H1 (cell line): ENCODE data around the gene RBMXL2. TPM values are rescaled to one million over a fixed set of nuclear protein-coding genes. Genes with fewer than 3 reads are reported as not detected.

ENCODE experiments used
- CTCF ChIA-PET: fragments of 300-600 bp; sonication (Branson Sonifier 250); formaldehyde crosslinking; loops from one replicate; lab custom pipeline; 2021; ENCODE audit not compliant: partially characterized antibody; lab: Charles Lee
- POLR2A ChIA-PET: fragments of 300-600 bp; sonication (Branson Sonifier 250); formaldehyde crosslinking; loops from one replicate; lab custom pipeline; 2021; ENCODE audit warnings: inconsistent platforms; ENCODE audit not compliant: partially characterized antibody; lab: Charles Lee
- DNase-seq, 2 experiments: peaks; one replicate each; pipeline versions ENCODE4 v3.0.0 to v3.0.0-alpha.2; 2010 to 2022; ENCODE audit warnings: low spot score in 2 of 2, low read depth in 1 of 2, mixed read lengths in 1 of 2
- FAIRE-seq: peaks from 2 replicates; lab custom pipeline; 2011; peaks lifted over from hg19 to GRCh38; lab: Jason Lieb, UNC
- H2AFZ ChIP-seq: 2 replicates; pipeline ENCODE4 v1.8.1; 2012; ENCODE audit warnings: low read length, inconsistent platforms
- H2AK5ac ChIP-seq: 2 replicates; pipeline ENCODE4 v1.6.1; 2013; ENCODE audit warnings: low read depth, low read length
- H2BK120ac ChIP-seq: replicated peaks from 2 replicates; pipeline ENCODE3; 2013; ENCODE audit warnings: low read depth, low read length, inconsistent platforms
- H2BK12ac ChIP-seq: 2 replicates; pipeline ENCODE4 v1.6.1; 2013; ENCODE audit warnings: low read depth, low read length
- H2BK15ac ChIP-seq: 2 replicates; pipeline ENCODE4 v1.6.1; 2013; ENCODE audit warnings: low read length
- H2BK20ac ChIP-seq: 2 replicates; pipeline ENCODE4 v1.6.1; 2013; ENCODE audit warnings: low read length
- H2BK5ac ChIP-seq: 2 replicates; pipeline ENCODE4 v1.6.1; 2013; ENCODE audit warnings: low read depth, low read length
- H3K14ac ChIP-seq: 2 replicates; pipeline ENCODE4 v1.6.1; 2013; ENCODE audit warnings: inconsistent platforms; ENCODE audit not compliant: insufficient read length
- H3K18ac ChIP-seq: 2 replicates; pipeline ENCODE4 v1.6.1; 2013; ENCODE audit warnings: low read length; ENCODE audit errors: extremely low read depth
- H3K23ac ChIP-seq: 2 replicates; pipeline ENCODE4 v1.6.1; 2013; ENCODE audit warnings: inconsistent platforms; ENCODE audit not compliant: insufficient read length
- H3K23me2 ChIP-seq: 2 replicates; pipeline ENCODE4 v1.6.1; 2013; ENCODE audit warnings: low read depth, low read length
- H3K27ac ChIP-seq: 2 replicates; pipeline ENCODE4 v1.6.1; 2011; ENCODE audit warnings: low read depth, low read length, inconsistent platforms
- H3K27me3 ChIP-seq, 4 experiments: replicated peaks in 1 of 4; 1 replicate in 1 of 4; 2 replicates in 3 of 4; pipeline versions ENCODE4 v1.6.1 to v1.8.1; 2011 to 2013; ENCODE audit warnings: low read length in 3 of 4, mild to moderate bottlenecking in 3 of 4, inconsistent platforms in 2 of 4, mixed read lengths in 2 of 4, moderate library complexity in 1 of 4; ENCODE audit not compliant: control insufficient read depth in 3 of 4, insufficient read depth in 3 of 4; ENCODE audit errors: extremely low read depth in 1 of 4
- H3K36me3 ChIP-seq, 4 experiments: 2 replicates each; pipeline versions ENCODE4 v1.6.1 to v1.8.1; 2011 to 2013; ENCODE audit warnings: mild to moderate bottlenecking in 4 of 4, low read length in 3 of 4, moderate library complexity in 2 of 4, control low read depth in 1 of 4, inconsistent platforms in 1 of 4; ENCODE audit not compliant: insufficient read depth in 4 of 4, control insufficient read depth in 2 of 4
- H3K4ac ChIP-seq: replicated peaks from 2 replicates; pipeline ENCODE3; 2013; ENCODE audit warnings: low read length, low read depth, mixed read lengths, inconsistent platforms; ENCODE audit not compliant: insufficient read length
- H3K4me1 ChIP-seq, 4 experiments: replicated peaks in 1 of 4; 1 replicate in 1 of 4; 2 replicates in 3 of 4; pipeline versions ENCODE4 v1.6.1 to v1.8.1; 2011 to 2013; ENCODE audit warnings: low read length in 3 of 4, inconsistent platforms in 2 of 4, mixed read lengths in 1 of 4; ENCODE audit not compliant: insufficient read depth in 4 of 4, control insufficient read depth in 3 of 4
- H3K4me2 ChIP-seq, 2 experiments: 2 replicates each; pipeline versions ENCODE4 v1.6.1 to v1.8.1; 2011 to 2013; ENCODE audit warnings: low read depth in 2 of 2, low read length in 2 of 2, control low read depth in 1 of 2, inconsistent platforms in 1 of 2, mild to moderate bottlenecking in 1 of 2; ENCODE audit not compliant: insufficient read depth in 1 of 2
- H3K4me3 ChIP-seq, 4 experiments: fragments of 200-600, 300-600 bp in 1 of 4; sonication (generic), shearing (Covaris generic), sonication (Bioruptor Twin) in 1 of 4; 2 replicates each; pipeline versions ENCODE4 v1.5.1 to v1.8.1; 2011 to 2016; ENCODE audit warnings: low read length in 4 of 4, low read depth in 3 of 4, control low read depth in 2 of 4, inconsistent platforms in 2 of 4, mild to moderate bottlenecking in 2 of 4, mixed read lengths in 1 of 4, moderate library complexity in 1 of 4; ENCODE audit not compliant: insufficient read depth in 2 of 4; ENCODE audit errors: extremely low read depth in 1 of 4
- H3K56ac ChIP-seq: replicated peaks from 2 replicates; pipeline ENCODE3; 2013; ENCODE audit warnings: low read depth, mild to moderate bottlenecking, mixed read lengths, low read length, inconsistent platforms; ENCODE audit not compliant: insufficient read length
- H3K79me1 ChIP-seq: 2 replicates; pipeline ENCODE4 v1.6.1; 2013; ENCODE audit warnings: low read depth, low read length, control low read depth
- H3K79me2 ChIP-seq, 2 experiments: 2 replicates each; pipeline versions ENCODE4 v1.6.1 to v1.8.1; 2012 to 2013; ENCODE audit warnings: low read length in 2 of 2, mild to moderate bottlenecking in 2 of 2, inconsistent platforms in 1 of 2; ENCODE audit not compliant: insufficient read depth in 2 of 2, control insufficient read depth in 1 of 2
- H3K9ac ChIP-seq, 4 experiments: replicated peaks in 1 of 4; 1 replicate in 1 of 4; 2 replicates in 3 of 4; pipeline versions ENCODE4 v1.6.1 to v1.8.1; 2011 to 2013; ENCODE audit warnings: low read depth in 3 of 4, low read length in 3 of 4, control low read depth in 2 of 4, mild to moderate bottlenecking in 2 of 4, moderate library complexity in 2 of 4, inconsistent platforms in 1 of 4; ENCODE audit errors: extremely low read depth in 1 of 4
- H3K9me3 ChIP-seq, 2 experiments: 2 replicates each; pipeline versions ENCODE4 v1.6.1 to v1.8.1; 2012 to 2013; ENCODE audit warnings: mild to moderate bottlenecking in 2 of 2, moderate library complexity in 2 of 2, control low read depth in 1 of 2, inconsistent platforms in 1 of 2, low read depth in 1 of 2, low read length in 1 of 2, mixed read lengths in 1 of 2; ENCODE audit not compliant: insufficient read depth in 2 of 2
- H4K20me1 ChIP-seq, 2 experiments: replicated peaks in 1 of 2; 2 replicates each; pipeline versions ENCODE3 to v1.8.1; 2011 to 2013; ENCODE audit warnings: inconsistent platforms in 2 of 2, low read length in 2 of 2, mild to moderate bottlenecking in 1 of 2; ENCODE audit not compliant: insufficient read depth in 2 of 2, control insufficient read depth in 1 of 2
- H4K5ac ChIP-seq: 2 replicates; pipeline ENCODE4 v1.6.1; 2013; ENCODE audit warnings: low read length, low read depth, mixed read lengths, inconsistent platforms; ENCODE audit not compliant: insufficient read length
- H4K8ac ChIP-seq: 2 replicates; pipeline ENCODE4 v1.8.0; 2013; ENCODE audit warnings: mild to moderate bottlenecking, moderate library complexity, low read length, inconsistent platforms; ENCODE audit not compliant: insufficient read depth; ENCODE audit errors: extremely low read depth
- H4K91ac ChIP-seq: replicated peaks from 2 replicates; pipeline ENCODE3; 2013; ENCODE audit warnings: low read length, mixed read lengths, inconsistent platforms; ENCODE audit not compliant: insufficient read length
- BRCA1 ChIP-seq: IDR thresholded peaks from 2 replicates; pipeline ENCODE4 v1.6.1; 2012; ENCODE audit warnings: low read depth, low read length, improper control_type of control experiment
- HDAC2 ChIP-seq, 2 experiments: fragments of 300-600 bp in 1 of 2; sonication (generic) in 1 of 2; IDR thresholded peaks; 2 replicates each; pipeline ENCODE4 v1.6.1; 2011 to 2012; ENCODE audit warnings: low read depth in 2 of 2, low read length in 2 of 2, mild to moderate bottlenecking in 2 of 2, moderate library complexity in 2 of 2, borderline replicate concordance in 1 of 2, inconsistent platforms in 1 of 2
- RBBP5 ChIP-seq: IDR thresholded peaks from 2 replicates; pipeline ENCODE4 v1.7.1; 2012; ENCODE audit warnings: low read depth, mild to moderate bottlenecking, inconsistent platforms, low read length, moderate library complexity, borderline replicate concordance
- RFX5 ChIP-seq: IDR thresholded peaks from 2 replicates; pipeline ENCODE4 v1.6.1; 2011; ENCODE audit warnings: low read depth, low read length, improper control_type of control experiment, borderline replicate concordance
- RXRA ChIP-seq: IDR thresholded peaks from 2 replicates; pipeline ENCODE4 v1.6.1; 2011; ENCODE audit warnings: low read depth, mild to moderate bottlenecking, low read length, moderate library complexity; ENCODE audit not compliant: insufficient read depth
- SAP30 ChIP-seq: fragments of 300-600 bp; sonication (generic); IDR thresholded peaks from 2 replicates; pipeline ENCODE4 v1.7.1; 2012; ENCODE audit warnings: low read length, moderate library complexity, mild to moderate bottlenecking, inconsistent platforms; ENCODE audit not compliant: insufficient read depth, insufficient replicate concordance
- SIRT6 ChIP-seq: IDR thresholded peaks from one replicate; pipeline ENCODE4 v1.7.1; 2012; ENCODE audit warnings: low read length, inconsistent platforms
- SUZ12 ChIP-seq: fragments of 200-600 bp; sonication (generic); IDR thresholded peaks from 2 replicates; pipeline ENCODE4 v1.6.1; 2012; ENCODE audit warnings: mild to moderate bottlenecking, inconsistent platforms, low read length, moderate library complexity, mixed read lengths
- TEAD4 ChIP-seq: IDR thresholded peaks from 2 replicates; pipeline ENCODE4 v1.6.1; 2012; ENCODE audit warnings: low read depth, low read length, inconsistent platforms, mixed read lengths
- ZNF274 ChIP-seq: IDR thresholded peaks from 2 replicates; pipeline ENCODE4 v1.7.0; 2012; ENCODE audit warnings: low read length, borderline replicate concordance; ENCODE audit errors: extremely low read depth
- WGBS, 2 experiments: shearing (Covaris generic) in 1 of 2; methylation state at CpG; one replicate each; pipeline versions ENCODE4 v1.1.6 to v1.1.7; 2013 to 2015; ENCODE audit warnings: low lambda C conversion rate in 2 of 2, mixed read lengths in 2 of 2, inconsistent platforms in 1 of 2, low coverage in 1 of 2, missing lambda C conversion rate in 1 of 2; ENCODE audit not compliant: insufficient replicate concordance in 2 of 2, insufficient coverage in 1 of 2, insufficient read length in 1 of 2; ENCODE audit errors: extremely low coverage in 1 of 2, missing lambda C conversion rate in 1 of 2; 5-methylcytosine and 5-hydroxymethylcytosine counted together
- polyA plus RNA-seq, 7 experiments: library from polyadenylated mRNA; depleted of rRNA in 3 of 7; stranded (reverse) in 5 of 7; unstranded in 2 of 7; fragments of >200 nt in 5 of 7; fragments of 200-250 nt in 2 of 7; gene quantifications; 1 replicate in 5 of 7; 2 replicates in 1 of 7; 4 replicates in 1 of 7; pipeline versions ENCODE4 v1.2.1 to v1.2.3, GENCODE V29; 2011 to 2013; ENCODE audit warnings: missing spikeins in 2 of 7, mixed read lengths in 2 of 7
- total RNA-seq: library from RNA; stranded (reverse); fragmentation: NEBNext Ultra II Directional; extraction: Animal tissue kit (Norgen Biotek cat#: 25700); gene quantifications from 2 replicates; pipeline ENCODE4 v1.2.1, GENCODE V29; 2021
- TF ChIP-seq, protein P1 (sequence below): IDR thresholded peaks from 2 replicates; pipeline ENCODE4 v1.6.1; 2012; ENCODE audit warnings: inconsistent platforms

Gene RBMXL2
- total and polyA plus RNA-seq, 2 of the 8 experiments (the other 6 are each of a cell fraction or from before 2014, with no cell fraction given): not detected

GRCh38 chr11:7081441-7081840 is 7.4 kb upstream of the RBMXL2 start:
- no peak overlapping the region for H2BK5ac ChIP-seq
- H4K5ac ChIP-seq: no peak overlapping the region
- no peak overlapping the region for H2AK5ac ChIP-seq
- no peaks in the 10 kb centered on the region for H3K9me3 ChIP-seq
- H3K23me2 ChIP-seq: no peaks in the 10 kb centered on the region
- no peak for FAIRE-seq
- H2BK120ac ChIP-seq: no peak overlapping the region
- no peak overlapping the region for H2BK20ac ChIP-seq
- POLR2A ChIA-PET: no interaction called here
- H2AFZ ChIP-seq: no peak overlapping the region
- H2BK15ac ChIP-seq: no peak overlapping the region
- no peaks in the 10 kb centered on the region for H3K27me3 ChIP-seq
- no peak overlapping the region for H3K23ac ChIP-seq
- no peak for TF ChIP-seq BRCA1
- TF ChIP-seq SAP30: no peak
- TF ChIP-seq TEAD4: no peak
- no peak for TF ChIP-seq SUZ12
- TF ChIP-seq SIRT6: no peak
- no peak for TF ChIP-seq RBBP5
- TF ChIP-seq, protein P1, sequence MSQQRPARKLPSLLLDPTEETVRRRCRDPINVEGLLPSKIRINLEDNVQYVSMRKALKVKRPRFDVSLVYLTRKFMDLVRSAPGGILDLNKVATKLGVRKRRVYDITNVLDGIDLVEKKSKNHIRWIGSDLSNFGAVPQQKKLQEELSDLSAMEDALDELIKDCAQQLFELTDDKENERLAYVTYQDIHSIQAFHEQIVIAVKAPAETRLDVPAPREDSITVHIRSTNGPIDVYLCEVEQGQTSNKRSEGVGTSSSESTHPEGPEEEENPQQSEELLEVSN: no peak
- TF ChIP-seq RXRA: no peak
- no peak for TF ChIP-seq HDAC2 (IDR thresholded peaks at IDR 0.05; ENCODE audit: borderline replicate concordance in 1 of 2, low read depth in 2 of 2, low read length in 2 of 2)
- TF ChIP-seq ZNF274: no peak
- no peak for TF ChIP-seq RFX5
- TF ChIP-seq, all 59 proteins: peak for 0
- Histone ChIP-seq H3K4me2 (no peak overlapping the region), H4K20me1 (no peaks in the 10 kb centered on the region), H3K4me1 (peaks cover 0 to 5% (median 1%) of the 10 kb centered on the region in 4 experiments; a peak in 2 of 7 replicates), H3K4ac (no peak overlapping the region), H4K91ac (no peak overlapping the region), H2BK12ac (no peak overlapping the region), H3K79me2 (no peaks in the 10 kb centered on the region), H3K56ac (no peak overlapping the region), H3K36me3 (no peaks in the 10 kb centered on the region), H3K18ac (no peak overlapping the region), H3K14ac (no peak overlapping the region), H3K9ac (no peak overlapping the region), H3K79me1 (no peaks in the 10 kb centered on the region), H4K8ac (no peak overlapping the region), H3K4me3 (no peak overlapping the region), H3K27ac (no peak overlapping the region)
- WGBS, 2 experiments: 88% methylated on average over 1 of the region's 1 CpG; no CpG with 5 or more reads in 1 of the 2 experiments
- DNase-seq: no peak
- CTCF ChIA-PET: no interaction called here
